ENCODE data around the gene BDKRB1.
"Not testable (repeated sequence)": the region's sequence is repeated elsewhere in the genome, so short reads cannot be mapped to it uniquely, and the experiment has no call there.

The BDKRB1 gene

DNA sequence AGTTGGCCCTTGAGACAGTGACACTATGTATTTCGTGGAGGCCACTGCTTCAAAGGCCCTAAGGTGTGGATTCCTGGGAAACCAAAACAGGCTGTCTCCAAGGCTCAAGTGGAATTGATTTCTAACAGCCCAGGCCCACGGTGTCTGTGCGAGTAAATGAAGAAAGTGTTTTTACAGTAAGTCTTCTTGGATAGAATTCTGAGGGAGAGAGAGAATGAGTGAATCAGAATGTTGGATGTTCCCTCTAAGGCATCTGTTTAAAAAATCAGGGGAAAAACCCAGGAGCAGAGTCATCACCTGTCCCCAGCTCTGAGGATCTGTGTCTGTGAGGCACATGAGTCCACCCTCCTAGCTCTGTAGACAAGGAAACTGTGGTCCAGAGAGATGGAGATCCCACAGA is 22.3 kb upstream of the BDKRB1 start:
- Histone ChIP-seq H3K9me3 (ENCODE audit: control insufficient read depth, insufficient read depth, low read depth, low read length) (peaks cover 3% of the 10 kb centered on the region; the same call in 1 of the 2 replicates), H3K36me3 (ENCODE audit: control insufficient read depth, insufficient read depth, low read length) (no peaks in the 10 kb centered on the region), H3K4me1 (ENCODE audit: control insufficient read depth, insufficient read depth, low read length) (peaks cover 22% of the 10 kb centered on the region), H3K27ac (ENCODE audit: low read depth, low read length) (no peak overlapping the region), H3K4me3 (ENCODE audit: low read depth, low read length) (no peak overlapping the region), H3K27me3 (ENCODE audit: control insufficient read depth, insufficient read depth, low read length) (no peaks in the 10 kb centered on the region), H3K9ac (ENCODE audit: low read length) (no peak overlapping the region)

DNA sequence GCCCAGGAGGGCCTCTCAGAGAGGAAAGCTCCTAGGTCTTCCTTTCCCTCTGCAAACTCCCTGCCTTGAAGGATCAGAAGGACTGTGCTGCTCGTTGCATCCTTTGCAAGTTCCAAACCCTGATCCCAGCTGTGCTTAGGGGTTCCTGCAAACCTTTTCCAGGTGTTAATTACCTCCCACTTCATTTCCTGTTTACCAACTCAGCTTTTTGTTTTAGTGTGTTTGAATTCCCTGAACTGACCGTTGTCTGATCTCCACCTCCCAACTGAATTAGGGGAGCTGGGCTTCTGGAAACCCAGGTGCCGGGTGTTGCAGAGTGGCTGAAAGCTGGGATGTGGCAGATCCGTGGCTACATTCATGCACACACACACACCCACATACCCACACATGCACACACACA is 20.6 kb upstream of the BDKRB1 start:
- no peaks in the 10 kb centered on the region for H3K36me3 ChIP-seq (ENCODE audit: control insufficient read depth, insufficient read depth, low read length)
- H3K27me3 ChIP-seq (ENCODE audit: control insufficient read depth, insufficient read depth, low read length) = no peaks in the 10 kb centered on the region
- no peaks in the 10 kb centered on the region for H3K9me3 ChIP-seq (ENCODE audit: control insufficient read depth, insufficient read depth, low read depth, low read length)

DNA sequence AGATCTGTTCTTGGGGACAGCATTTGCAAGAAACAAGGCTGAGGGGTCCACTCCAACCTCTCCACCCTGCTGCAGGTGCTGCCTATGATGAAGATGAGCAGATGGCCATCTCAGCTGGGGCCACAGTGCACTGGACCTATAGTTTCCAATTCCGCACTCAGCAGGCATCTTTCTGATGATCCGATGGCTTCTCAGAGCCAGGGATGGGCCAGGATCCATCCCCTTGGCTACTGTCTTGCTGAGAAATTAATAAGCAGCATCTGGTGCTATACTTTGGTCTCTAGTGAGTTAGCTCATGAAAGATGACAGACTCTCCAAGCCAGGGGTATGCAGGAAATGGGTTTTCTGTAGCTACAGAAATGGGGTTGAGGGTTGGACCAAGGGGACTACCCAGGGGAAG is 18.4 kb upstream of the BDKRB1 start:
- Histone ChIP-seq H3K4me1 (ENCODE audit: control insufficient read depth, insufficient read depth, low read length) (peaks cover 22% of the 10 kb centered on the region), H3K9ac (ENCODE audit: low read length) (no peak overlapping the region), H3K4me3 (ENCODE audit: low read depth, low read length) (no peak overlapping the region), H3K27ac (ENCODE audit: low read depth, low read length) (no peak overlapping the region), H3K9me3 (ENCODE audit: control insufficient read depth, insufficient read depth, low read depth, low read length) (no peaks in the 10 kb centered on the region; the same call in 1 of the 2 replicates), H3K27me3 (ENCODE audit: control insufficient read depth, insufficient read depth, low read length) (no peaks in the 10 kb centered on the region), H3K36me3 (ENCODE audit: control insufficient read depth, insufficient read depth, low read length) (no peaks in the 10 kb centered on the region)

More for the DNA sequence above, 20.6 kb upstream of the BDKRB1 start:
- no peak overlapping the region for H3K4me3 ChIP-seq (ENCODE audit: low read depth, low read length)
- peaks cover 22% of the 10 kb centered on the region for H3K4me1 ChIP-seq (ENCODE audit: control insufficient read depth, insufficient read depth, low read length)
- H3K9ac ChIP-seq (ENCODE audit: low read length) = no peak overlapping the region
- H3K27ac ChIP-seq (ENCODE audit: low read depth, low read length) = no peak overlapping the region

DNA sequence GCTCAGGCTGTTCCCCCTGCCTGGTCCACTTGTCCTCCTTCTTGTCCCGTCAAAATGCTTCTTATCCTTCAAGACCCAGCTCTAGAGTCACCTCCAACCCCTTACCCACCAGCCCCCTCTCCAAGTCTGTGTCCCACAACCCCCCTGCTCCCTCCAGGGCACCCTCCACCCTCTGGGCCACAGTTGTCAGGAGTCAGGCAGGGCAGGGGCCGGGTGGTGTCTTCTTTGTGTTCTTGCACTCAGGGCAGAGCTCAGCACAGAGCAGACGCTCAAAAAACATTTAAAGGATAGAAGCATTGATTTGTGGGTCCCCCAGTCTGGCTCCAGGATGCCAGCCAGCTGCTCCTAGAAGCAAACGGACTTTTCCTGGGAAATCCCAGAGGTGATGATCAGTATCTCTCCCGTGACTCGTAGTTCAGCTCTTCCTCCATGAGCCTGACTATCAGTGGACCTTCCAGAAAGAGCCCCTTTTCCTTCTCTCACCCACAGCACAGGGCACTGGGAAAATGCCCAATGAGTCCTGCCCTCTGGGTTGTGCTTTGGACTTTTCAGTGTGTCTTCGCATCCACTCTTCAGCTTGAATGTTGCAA is 17.2 kb upstream of the BDKRB1 start:
- no peak overlapping the region for H3K4me3 ChIP-seq (ENCODE audit: low read depth, low read length)
- no peak overlapping the region for H3K9ac ChIP-seq (ENCODE audit: low read length)
- H3K27ac ChIP-seq (ENCODE audit: low read depth, low read length) = no peak overlapping the region
- H3K9me3 ChIP-seq (ENCODE audit: control insufficient read depth, insufficient read depth, low read depth, low read length) = no peaks in the 10 kb centered on the region; the same call in 1 of the 2 replicates
- H3K27me3 ChIP-seq (ENCODE audit: control insufficient read depth, insufficient read depth, low read length) = no peaks in the 10 kb centered on the region
- H3K36me3 ChIP-seq (ENCODE audit: control insufficient read depth, insufficient read depth, low read length) = no peaks in the 10 kb centered on the region
- H3K4me1 ChIP-seq (ENCODE audit: control insufficient read depth, insufficient read depth, low read length) = peaks cover 22% of the 10 kb centered on the region

DNA sequence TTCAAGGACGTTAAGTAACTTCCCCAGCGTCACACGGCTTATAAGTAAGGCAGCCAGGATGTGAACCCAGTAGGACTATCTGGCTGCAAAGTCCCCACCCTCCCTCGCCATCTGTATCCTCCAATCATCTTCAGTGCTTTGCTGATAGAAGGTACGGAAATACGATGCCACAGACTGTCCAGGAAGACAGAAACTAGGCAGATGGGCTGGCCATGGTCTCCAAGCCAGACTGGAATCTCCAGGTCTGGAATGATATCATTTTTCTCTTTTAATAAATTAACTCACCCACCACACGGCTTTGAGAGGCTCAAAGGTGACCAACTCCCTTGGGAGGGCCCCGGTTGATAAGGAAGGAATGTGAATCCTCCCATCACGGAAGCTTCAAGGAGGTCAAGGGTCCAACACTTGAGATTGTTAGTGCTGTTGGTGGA is 16.3 kb upstream of the BDKRB1 start:
- Histone ChIP-seq H3K9me3 (ENCODE audit: control insufficient read depth, insufficient read depth, low read depth, low read length) (no peaks in the 10 kb centered on the region; the same call in 1 of the 2 replicates), H3K4me3 (ENCODE audit: low read depth, low read length) (no peak overlapping the region), H3K27ac (ENCODE audit: low read depth, low read length) (no peak overlapping the region), H3K27me3 (ENCODE audit: control insufficient read depth, insufficient read depth, low read length) (no peaks in the 10 kb centered on the region), H3K9ac (ENCODE audit: low read length) (no peak overlapping the region), H3K36me3 (ENCODE audit: control insufficient read depth, insufficient read depth, low read length) (no peaks in the 10 kb centered on the region), H3K4me1 (ENCODE audit: control insufficient read depth, insufficient read depth, low read length) (peaks cover 13% of the 10 kb centered on the region)

DNA sequence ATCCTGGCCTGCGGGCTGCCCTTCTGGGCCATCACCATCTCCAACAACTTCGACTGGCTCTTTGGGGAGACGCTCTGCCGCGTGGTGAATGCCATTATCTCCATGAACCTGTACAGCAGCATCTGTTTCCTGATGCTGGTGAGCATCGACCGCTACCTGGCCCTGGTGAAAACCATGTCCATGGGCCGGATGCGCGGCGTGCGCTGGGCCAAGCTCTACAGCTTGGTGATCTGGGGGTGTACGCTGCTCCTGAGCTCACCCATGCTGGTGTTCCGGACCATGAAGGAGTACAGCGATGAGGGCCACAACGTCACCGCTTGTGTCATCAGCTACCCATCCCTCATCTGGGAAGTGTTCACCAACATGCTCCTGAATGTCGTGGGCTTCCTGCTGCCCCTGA is 15.4 kb upstream of the BDKRB1 start:
- H3K9me3 ChIP-seq (ENCODE audit: control insufficient read depth, insufficient read depth, low read depth, low read length) = no peaks in the 10 kb centered on the region; the same call in 1 of the 2 replicates
- no peak overlapping the region for H3K9ac ChIP-seq (ENCODE audit: low read length)
- H3K4me3 ChIP-seq (ENCODE audit: low read depth, low read length) = no peak overlapping the region
- H3K36me3 ChIP-seq (ENCODE audit: control insufficient read depth, insufficient read depth, low read length) = no peaks in the 10 kb centered on the region
- H3K27me3 ChIP-seq (ENCODE audit: control insufficient read depth, insufficient read depth, low read length) = no peaks in the 10 kb centered on the region
- H3K27ac ChIP-seq (ENCODE audit: low read depth, low read length) = no peak overlapping the region
- H3K4me1 ChIP-seq (ENCODE audit: control insufficient read depth, insufficient read depth, low read length) = peaks cover 7% of the 10 kb centered on the region

DNA sequence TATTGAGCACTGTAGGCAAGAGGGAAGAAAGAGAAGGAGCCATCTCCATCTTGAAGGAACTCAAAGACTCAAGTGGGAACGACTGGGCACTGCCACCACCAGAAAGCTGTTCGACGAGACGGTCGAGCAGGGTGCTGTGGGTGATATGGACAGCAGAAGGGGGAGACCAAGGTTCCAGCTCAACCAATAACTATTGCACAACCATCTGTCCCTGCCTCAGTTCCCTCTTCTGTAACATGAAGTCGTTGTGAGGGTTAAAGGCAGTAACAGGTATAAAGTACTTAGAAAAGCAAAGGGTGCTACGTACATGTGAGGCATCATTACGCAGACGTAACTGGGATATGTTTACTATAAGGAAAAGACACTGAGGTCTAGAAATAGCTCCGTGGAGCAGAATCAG is 13.9 kb upstream of the BDKRB1 start:
- Histone ChIP-seq H3K27ac (ENCODE audit: low read depth, low read length) (no peak overlapping the region), H3K4me3 (ENCODE audit: low read depth, low read length) (no peak overlapping the region), H3K9ac (ENCODE audit: low read length) (no peak overlapping the region), H3K4me1 (ENCODE audit: control insufficient read depth, insufficient read depth, low read length) (no peaks in the 10 kb centered on the region; the same call in 1 of the 2 replicates), H3K36me3 (ENCODE audit: control insufficient read depth, insufficient read depth, low read length) (no peaks in the 10 kb centered on the region), H3K9me3 (ENCODE audit: control insufficient read depth, insufficient read depth, low read depth, low read length) (no peaks in the 10 kb centered on the region; the same call in 1 of the 2 replicates), H3K27me3 (ENCODE audit: control insufficient read depth, insufficient read depth, low read length) (no peaks in the 10 kb centered on the region)

DNA sequence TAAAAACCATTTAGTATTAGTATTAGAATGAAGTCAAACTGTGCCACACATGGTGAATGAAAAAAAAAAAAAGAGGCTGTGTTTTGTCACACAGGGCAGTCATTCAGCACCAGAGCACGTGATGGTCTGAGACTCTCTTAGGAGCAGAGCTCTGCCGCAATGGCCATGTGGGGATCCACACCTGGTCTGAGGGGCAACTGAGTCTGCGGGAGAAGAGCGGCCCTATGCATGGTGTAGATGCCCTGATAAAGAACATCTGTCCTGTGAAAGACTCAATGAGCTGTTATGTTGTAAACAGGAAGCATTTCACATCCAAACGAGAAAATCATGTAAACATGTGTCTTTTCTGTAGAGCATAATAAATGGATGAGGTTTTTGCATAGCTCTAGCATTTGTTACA is 12.2 kb upstream of the BDKRB1 start:
- no peak overlapping the region for H3K9ac ChIP-seq (ENCODE audit: low read length)
- no peaks in the 10 kb centered on the region; the same call in 1 of the 2 replicates for H3K4me1 ChIP-seq (ENCODE audit: control insufficient read depth, insufficient read depth, low read length)
- no peak overlapping the region for H3K27ac ChIP-seq (ENCODE audit: low read depth, low read length)
- H3K9me3 ChIP-seq (ENCODE audit: control insufficient read depth, insufficient read depth, low read depth, low read length) = no peaks in the 10 kb centered on the region; the same call in 1 of the 2 replicates
- H3K4me3 ChIP-seq (ENCODE audit: low read depth, low read length) = no peak overlapping the region
- no peaks in the 10 kb centered on the region for H3K27me3 ChIP-seq (ENCODE audit: control insufficient read depth, insufficient read depth, low read length)
- no peaks in the 10 kb centered on the region for H3K36me3 ChIP-seq (ENCODE audit: control insufficient read depth, insufficient read depth, low read length)

DNA sequence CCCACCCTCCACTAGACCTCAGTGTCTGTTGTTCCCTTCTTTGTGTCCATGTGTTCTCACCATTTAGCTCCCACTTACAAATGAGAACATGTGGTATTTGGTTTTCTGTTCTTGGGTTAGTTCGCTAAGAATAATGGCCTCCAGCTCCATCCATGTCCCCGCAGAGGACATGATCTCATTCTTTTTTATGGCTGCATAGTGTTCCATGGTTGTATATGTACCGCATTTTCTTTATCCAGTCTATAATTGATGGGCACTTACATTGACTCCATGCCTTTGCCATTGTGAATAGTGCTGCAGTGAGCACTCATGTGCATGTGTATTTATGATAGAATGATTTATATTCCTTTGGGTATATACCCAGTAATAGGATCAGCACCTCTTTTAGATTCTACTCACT is 10.9 kb upstream of the BDKRB1 start:
- H3K27me3 ChIP-seq (ENCODE audit: control insufficient read depth, insufficient read depth, low read length); H3K9me3 ChIP-seq (ENCODE audit: control insufficient read depth, insufficient read depth, low read depth, low read length); H3K9ac ChIP-seq (ENCODE audit: low read length); H3K4me1 ChIP-seq (ENCODE audit: control insufficient read depth, insufficient read depth, low read length); H3K36me3 ChIP-seq (ENCODE audit: control insufficient read depth, insufficient read depth, low read length); H3K27ac ChIP-seq (ENCODE audit: low read depth, low read length); H3K4me3 ChIP-seq (ENCODE audit: low read depth, low read length): not testable (repeated sequence)

DNA sequence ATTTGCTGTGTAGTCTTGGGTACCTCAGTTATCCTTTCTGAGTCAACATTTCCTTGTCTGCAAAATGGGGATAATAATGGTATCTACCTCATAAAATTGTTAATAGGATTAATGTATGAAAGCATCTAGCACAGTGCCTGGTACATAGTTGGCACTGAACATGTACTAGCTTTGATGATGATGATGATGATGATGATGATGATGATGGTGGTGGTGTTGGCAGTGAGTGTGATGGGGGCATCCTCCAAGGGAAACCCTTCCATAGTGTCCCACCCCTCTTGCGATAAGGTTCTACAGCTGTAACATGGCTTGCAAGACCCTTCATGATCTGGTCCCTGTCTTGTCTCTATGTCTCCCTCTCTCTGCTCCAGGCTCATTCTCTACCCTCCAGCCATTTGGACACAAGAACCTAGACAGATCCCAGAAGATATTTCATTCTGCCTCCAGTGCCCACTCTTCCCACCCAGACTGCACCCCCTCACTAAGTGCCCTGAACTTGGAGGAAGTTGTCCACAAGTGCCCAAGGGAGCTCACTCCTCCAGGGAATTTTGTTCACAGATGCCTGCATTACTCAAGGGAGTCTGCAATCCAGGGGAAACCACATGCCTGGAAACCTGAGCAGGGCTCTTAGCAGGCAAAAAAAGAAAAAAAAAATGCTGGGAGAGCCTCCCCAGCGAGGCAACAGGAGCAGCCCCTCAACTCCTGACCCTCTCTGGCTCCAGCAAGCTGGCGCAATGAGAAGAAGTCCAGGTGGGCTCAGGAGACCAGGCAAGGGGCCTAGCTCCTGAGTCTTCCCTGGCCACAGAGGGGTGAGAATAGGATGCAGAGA is 10.1 kb upstream of the BDKRB1 start:
- Histone ChIP-seq H3K4me1 (ENCODE audit: control insufficient read depth, insufficient read depth, low read length) (peaks cover 4% of the 10 kb centered on the region), H3K27me3 (ENCODE audit: control insufficient read depth, insufficient read depth, low read length) (no peaks in the 10 kb centered on the region), H3K27ac (ENCODE audit: low read depth, low read length) (no peak overlapping the region), H3K4me3 (ENCODE audit: low read depth, low read length) (no peak overlapping the region), H3K36me3 (ENCODE audit: control insufficient read depth, insufficient read depth, low read length) (no peaks in the 10 kb centered on the region), H3K9ac (ENCODE audit: low read length) (no peak overlapping the region), H3K9me3 (ENCODE audit: control insufficient read depth, insufficient read depth, low read depth, low read length) (no peaks in the 10 kb centered on the region; the same call in 1 of the 2 replicates)

DNA sequence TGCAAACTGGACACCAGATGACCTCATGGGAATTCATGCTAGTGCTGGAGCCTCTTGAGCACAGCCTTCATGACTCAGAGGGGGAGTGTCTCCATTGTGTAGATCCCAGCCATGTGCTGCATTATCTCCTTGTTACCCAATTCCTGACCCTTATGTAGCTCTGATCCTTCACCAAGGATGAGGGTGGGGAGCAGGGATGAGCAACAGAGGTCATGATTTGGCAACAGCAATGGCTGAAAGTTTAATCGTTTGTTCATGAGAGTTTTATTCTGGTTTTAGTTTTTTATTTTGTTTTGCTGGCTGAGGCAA is 9.5 kb upstream of the BDKRB1 start:
- peaks cover 4% of the 10 kb centered on the region for H3K4me1 ChIP-seq (ENCODE audit: control insufficient read depth, insufficient read depth, low read length)

More for the DNA sequence above, 9.5 kb upstream of the BDKRB1 start:
- no peak overlapping the region for H3K4me3 ChIP-seq (ENCODE audit: low read depth, low read length)
- H3K27ac ChIP-seq (ENCODE audit: low read depth, low read length) = no peak overlapping the region
- no peaks in the 10 kb centered on the region; the same call in 1 of the 2 replicates for H3K9me3 ChIP-seq (ENCODE audit: control insufficient read depth, insufficient read depth, low read depth, low read length)
- no peaks in the 10 kb centered on the region for H3K36me3 ChIP-seq (ENCODE audit: control insufficient read depth, insufficient read depth, low read length)
- H3K27me3 ChIP-seq (ENCODE audit: control insufficient read depth, insufficient read depth, low read length) = no peaks in the 10 kb centered on the region
- H3K9ac ChIP-seq (ENCODE audit: low read length) = no peak overlapping the region

All from HUES6 (cell line).